Activated T-helper 17 cell treated with anti-CD3 and anti-CD28 coated beads, Interleukin-2, amount 50 U/mL, for 72 hours (primary cell): ENCODE results near the gene SPACA6. TPM values are rescaled to one million over a fixed set of nuclear protein-coding genes. Genes with fewer than 3 reads are reported as not detected.

Source experiments
- ATAC-seq: fragments of 150-1000 bp; cut with Tn5 transposase; replicated peaks from 2 replicates; pipeline ENCODE4 v1.10.0; 2021; ENCODE audit warnings: mild to moderate bottlenecking, moderate library complexity
- H3K27ac Mint-ChIP-seq: one replicate; pipeline ENCODE4 v1.8.0; 2022; ENCODE audit warnings: mixed read lengths
- H3K27me3 Mint-ChIP-seq: one replicate; pipeline ENCODE4 v1.8.0; 2022; ENCODE audit warnings: mixed read lengths
- H3K36me3 Mint-ChIP-seq: one replicate; pipeline ENCODE4 v1.8.0; 2022; ENCODE audit warnings: low read depth, mild to moderate bottlenecking, mixed read lengths
- H3K4me1 Mint-ChIP-seq: one replicate; pipeline ENCODE4 v1.8.0; 2022; ENCODE audit warnings: mixed read lengths
- H3K4me3 Mint-ChIP-seq: one replicate; pipeline ENCODE4 v1.8.0; 2022; ENCODE audit warnings: mild to moderate bottlenecking, mixed read lengths
- H3K9me3 Mint-ChIP-seq: one replicate; pipeline ENCODE4 v1.8.0; 2022; ENCODE audit warnings: mixed read lengths
- total RNA-seq, 2 donors: library from RNA; stranded (reverse); gene quantifications; one replicate each; pipeline ENCODE4 v1.2.3, GENCODE V29; 2022

SPACA6 gene
- total RNA-seq, 2 donors from 2014 or later = 3.2 to 18.3 TPM

- ATAC-seq = no peak
- Mint-ChIP-seq H3K4me1 (peaks cover 14% of the 10 kb centered on the region), H3K27me3 (no peaks in the 10 kb centered on the region), H3K27ac (peak overlapping the region; percentile 6), H3K4me3 (no peak overlapping the region), H3K36me3 (peaks cover 10% of the 10 kb centered on the region), H3K9me3 (no peaks in the 10 kb centered on the region)
Measured at GRCh38 chr19:51694318-51695085, 1.4 kb downstream of the SPACA6 start.

GRCh38 chr19:51695088-51695487 lies 2.0 kb downstream of the SPACA6 start:
- Mint-ChIP-seq H3K27ac (no peak overlapping the region), H3K9me3 (no peaks in the 10 kb centered on the region), H3K27me3 (no peaks in the 10 kb centered on the region), H3K4me1 (peaks cover 14% of the 10 kb centered on the region), H3K36me3 (peaks cover 8% of the 10 kb centered on the region), H3K4me3 (no peak overlapping the region)
- no peak for ATAC-seq

GRCh38 chr19:51695702-51696315 lies 2.7 kb downstream of the SPACA6 start:
- no peaks in the 10 kb centered on the region for H3K9me3 Mint-ChIP-seq
- no peak for ATAC-seq
- peaks cover 14% of the 10 kb centered on the region for H3K4me1 Mint-ChIP-seq
- H3K27ac Mint-ChIP-seq = no peak overlapping the region
- no peaks in the 10 kb centered on the region for H3K27me3 Mint-ChIP-seq
- no peak overlapping the region for H3K4me3 Mint-ChIP-seq
- peaks cover 4% of the 10 kb centered on the region for H3K36me3 Mint-ChIP-seq

- Mint-ChIP-seq H3K9me3 (no peaks in the 10 kb centered on the region), H3K4me3 (no peak overlapping the region), H3K27ac (no peak overlapping the region), H3K27me3 (no peaks in the 10 kb centered on the region), H3K4me1 (peaks cover 8% of the 10 kb centered on the region), H3K36me3 (peaks cover 4% of the 10 kb centered on the region)
- no peak for ATAC-seq
Measured at GRCh38 chr19:51696606-51697005, 3.5 kb downstream of the SPACA6 start.

GRCh38 chr19:51697169-51697776 lies 4.1 kb downstream of the SPACA6 start:
- peaks cover 6% of the 10 kb centered on the region for H3K4me1 Mint-ChIP-seq
- no peaks in the 10 kb centered on the region for H3K9me3 Mint-ChIP-seq
- ATAC-seq = no peak
- no peak overlapping the region for H3K27ac Mint-ChIP-seq
- no peaks in the 10 kb centered on the region for H3K27me3 Mint-ChIP-seq
- H3K4me3 Mint-ChIP-seq = no peak overlapping the region
- peaks cover 4% of the 10 kb centered on the region for H3K36me3 Mint-ChIP-seq

GRCh38 chr19:51698296-51698695 lies 5.2 kb downstream of the SPACA6 start:
- no peak for ATAC-seq
- no peaks in the 10 kb centered on the region for H3K9me3 Mint-ChIP-seq
- no peaks in the 10 kb centered on the region for H3K27me3 Mint-ChIP-seq
- H3K4me3 Mint-ChIP-seq = no peak overlapping the region
- H3K4me1 Mint-ChIP-seq = peaks cover 17% of the 10 kb centered on the region
- no peak overlapping the region for H3K27ac Mint-ChIP-seq
- peaks cover 4% of the 10 kb centered on the region for H3K36me3 Mint-ChIP-seq

GRCh38 chr19:51699170-51699569 lies 6.0 kb downstream of the SPACA6 start:
- no peak overlapping the region for H3K27ac Mint-ChIP-seq
- no peaks in the 10 kb centered on the region for H3K9me3 Mint-ChIP-seq
- H3K4me1 Mint-ChIP-seq = peaks cover 14% of the 10 kb centered on the region
- peaks cover 5% of the 10 kb centered on the region for H3K36me3 Mint-ChIP-seq
- ATAC-seq = no peak
- H3K4me3 Mint-ChIP-seq = no peak overlapping the region
- H3K27me3 Mint-ChIP-seq = no peaks in the 10 kb centered on the region

- Mint-ChIP-seq H3K27ac (no peak overlapping the region), H3K27me3 (no peaks in the 10 kb centered on the region), H3K4me3 (no peak overlapping the region), H3K4me1 (peaks cover 27% of the 10 kb centered on the region), H3K9me3 (no peaks in the 10 kb centered on the region), H3K36me3 (peaks cover 29% of the 10 kb centered on the region)
- ATAC-seq = no peak
Measured at GRCh38 chr19:51701468-51702100, 8.5 kb downstream of the SPACA6 start.

GRCh38 chr19:51702103-51702824 lies 9.1 kb downstream of the SPACA6 start:
- H3K36me3 Mint-ChIP-seq = peaks cover 36% of the 10 kb centered on the region
- H3K27me3 Mint-ChIP-seq = no peaks in the 10 kb centered on the region
- peak overlapping the region; percentile 88 for H3K4me3 Mint-ChIP-seq
- H3K4me1 Mint-ChIP-seq = peaks cover 27% of the 10 kb centered on the region
- peak; percentile 16 for ATAC-seq
- no peaks in the 10 kb centered on the region for H3K9me3 Mint-ChIP-seq
- H3K27ac Mint-ChIP-seq = peak overlapping the region; percentile 96

- peak overlapping the region; percentile 88 for H3K4me3 Mint-ChIP-seq
- H3K4me1 Mint-ChIP-seq = peaks cover 28% of the 10 kb centered on the region
- no peaks in the 10 kb centered on the region for H3K9me3 Mint-ChIP-seq
- H3K36me3 Mint-ChIP-seq = peaks cover 41% of the 10 kb centered on the region
- ATAC-seq = no peak
- H3K27ac Mint-ChIP-seq = peak overlapping the region; percentile 96
- no peaks in the 10 kb centered on the region for H3K27me3 Mint-ChIP-seq
Measured at GRCh38 chr19:51702825-51703574, 9.9 kb downstream of the SPACA6 start.

GRCh38 chr19:51703575-51704515 lies 10.7 kb downstream of the SPACA6 start:
- H3K4me1 Mint-ChIP-seq = peaks cover 32% of the 10 kb centered on the region
- H3K4me3 Mint-ChIP-seq = peak overlapping the region; percentile 88
- peak overlapping the region; percentile 96 for H3K27ac Mint-ChIP-seq
- H3K27me3 Mint-ChIP-seq = no peaks in the 10 kb centered on the region
- H3K9me3 Mint-ChIP-seq = no peaks in the 10 kb centered on the region
- H3K36me3 Mint-ChIP-seq = peaks cover 37% of the 10 kb centered on the region
- ATAC-seq = peak; percentile 95

GRCh38 chr19:51704626-51705025 lies 11.5 kb downstream of the SPACA6 start:
- no peak for ATAC-seq
- Mint-ChIP-seq H3K36me3 (peaks cover 37% of the 10 kb centered on the region), H3K9me3 (no peaks in the 10 kb centered on the region), H3K27me3 (no peaks in the 10 kb centered on the region), H3K4me1 (peaks cover 32% of the 10 kb centered on the region), H3K4me3 (peak overlapping the region; percentile 88), H3K27ac (peak overlapping the region; percentile 96)

- Mint-ChIP-seq H3K9me3 (no peaks in the 10 kb centered on the region), H3K27ac (peak overlapping the region; percentile 96), H3K27me3 (no peaks in the 10 kb centered on the region), H3K4me1 (peaks cover 32% of the 10 kb centered on the region), H3K4me3 (peak overlapping the region; percentile 88), H3K36me3 (peaks cover 37% of the 10 kb centered on the region)
- no peak for ATAC-seq
Measured at GRCh38 chr19:51706296-51706695, 13.2 kb downstream of the SPACA6 start.
